Measurements from ENCODE around the gene TMEM182. TPM values are rescaled to one million over a fixed set of nuclear protein-coding genes. Genes with fewer than 3 reads are reported as not detected.

Gene TMEM182
- total and polyA plus RNA-seq, 9 of the 15 experiments (the other 6 are each of a cell fraction or from before 2014, with no cell fraction given): 5.2 to 11.4 (median 7.5) TPM

DNA sequence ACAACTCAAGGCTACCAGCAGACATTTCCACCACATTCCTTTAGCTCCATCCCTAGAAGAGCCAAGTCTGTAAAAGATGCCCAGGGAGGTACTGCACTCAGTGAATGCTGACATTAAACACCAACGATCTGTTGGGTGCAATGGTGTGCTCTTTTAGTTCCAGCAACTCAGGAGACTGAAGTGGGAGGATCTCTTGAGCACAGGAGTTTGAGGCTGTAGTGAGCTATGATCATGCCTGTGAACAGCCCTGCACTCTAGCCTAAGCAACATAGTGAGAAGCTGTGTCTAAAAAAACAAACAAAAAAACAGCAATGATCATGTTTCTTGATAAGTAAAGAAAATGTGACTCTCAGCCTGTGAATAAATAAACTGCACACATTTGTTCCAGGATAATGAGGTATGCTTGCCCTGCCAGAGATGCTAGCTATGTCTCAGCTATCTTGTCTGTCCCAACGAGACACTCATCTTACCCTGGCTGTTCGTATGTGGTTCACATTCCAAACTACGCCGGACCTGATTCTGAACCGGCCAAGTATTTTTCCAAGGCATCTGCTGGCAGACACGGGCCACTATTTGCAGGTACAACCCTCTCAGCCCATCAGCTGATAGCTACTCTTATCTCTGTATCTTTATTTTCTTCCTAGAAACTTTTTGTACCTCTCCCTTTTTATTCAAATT lies 21.8 kb downstream of the TMEM182 start:
- Histone ChIP-seq H3K27me3 (ENCODE audit: control insufficient read depth in 2 of 2, insufficient read depth in 2 of 2, low read length in 2 of 2) (no peaks in the 10 kb centered on the region), H3K4me3 (no peak overlapping the region), H3K36me3 (ENCODE audit: control insufficient read depth, insufficient read depth, low read length) (no peaks in the 10 kb centered on the region; the same call in 2 of the 3 replicates), H3K9me1 (ENCODE audit: control insufficient read depth, insufficient read depth, low read length) (peaks cover 3% of the 10 kb centered on the region), H3K4me1 (replicated peaks in 1 of 2; ENCODE audit: control insufficient read depth in 2 of 2, insufficient read depth in 2 of 2, low read length in 2 of 2) (no peaks in the 10 kb centered on the region), H3K4me2 (ENCODE audit: insufficient read depth, low read length) (no peak overlapping the region), H3K9me3 (replicated peaks; ENCODE audit: control insufficient read depth, insufficient read depth, low read depth, low read length) (no peaks in the 10 kb centered on the region), H3K27ac (ENCODE audit: extremely low read depth, low read depth, low read length) (no peak overlapping the region), H3K9ac (ENCODE audit: insufficient read depth in 1 of 2, low read depth in 2 of 2, low read length in 2 of 2) (no peak overlapping the region), H3K79me2 (ENCODE audit: control insufficient read depth, insufficient read depth, low read length) (no peaks in the 10 kb centered on the region), H2AFZ (ENCODE audit: low read depth, low read length) (no peak overlapping the region), H4K20me1 (replicated peaks; ENCODE audit: control insufficient read depth, insufficient read depth, low read length) (no peaks in the 10 kb centered on the region)
- CTCF ChIA-PET (ENCODE audit: low intra/inter-chr PET ratio): interaction anchor here (0.6 kb wide), 1 partner anchor 263 kb away, joined by 3 read pairs; no protein-coding TSS in a partner anchor
- POLR2A ChIA-PET: interaction anchor here (1.0 to 1.4 kb wide), 2 partner anchors 9 to 30 kb away, joined by 3 to 4 read pairs; no protein-coding TSS in a partner anchor
- ATAC-seq: no peak
- intact Hi-C loops (cut with micrococcal nuclease): no loop called here
- in situ Hi-C loops (cut with MboI): no loop called here
- FAIRE-seq: no peak
- no peak for DNase-seq (ENCODE audit: extremely low read depth in 1 of 4, low spot score in 3 of 4)
- WGBS (ENCODE audit: insufficient coverage, low coverage, missing lambda C conversion rate): 54% methylated on average over 7 of the region's 7 CpGs
- BruUV-seq (replicated peaks): no TSS peak
- TF ChIP-seq ZNF224 (CRISPR knock-in tag; IDR thresholded peaks at IDR 0.05) (no peak), EZH2 (IDR thresholded peaks at IDR 0.05; ENCODE audit: borderline replicate concordance, low read depth, low read length) (no peak), CBX8 (IDR thresholded peaks at IDR 0.05; ENCODE audit: borderline replicate concordance, extremely low read depth, low read depth, low read length, poor library complexity, severe bottlenecking) (no peak), ZNF57 (CRISPR knock-in tag; IDR thresholded peaks at IDR 0.05) (no peak), NR2C1 (IDR thresholded peaks at IDR 0.05) (no peak), NR2C1 (tag; IDR thresholded peaks at IDR 0.05) (no peak), NR3C1 (CRISPR knock-in tag; IDR thresholded peaks at IDR 0.05) (no peak), NCOR1 (IDR thresholded peaks at IDR 0.05) (no peak), ZNF785 (CRISPR knock-in tag; IDR thresholded peaks at IDR 0.05) (no peak), ZNF75A (CRISPR knock-in tag; IDR thresholded peaks at IDR 0.05) (no peak), POLR2AphosphoS2 (IDR thresholded peaks at IDR 0.05; ENCODE audit: low read length) (no peak), POLR3A (IDR thresholded peaks at IDR 0.05; ENCODE audit: borderline replicate concordance, extremely low read depth, insufficient read depth, insufficient read length) (no peak), ZNF766 (CRISPR knock-in tag; conservative IDR thresholded peaks at IDR 0.05) (no peak), CBX5 (IDR thresholded peaks at IDR 0.05; ENCODE audit: borderline replicate concordance, low read depth) (no peak)
- TF ChIP-seq, protein P1, sequence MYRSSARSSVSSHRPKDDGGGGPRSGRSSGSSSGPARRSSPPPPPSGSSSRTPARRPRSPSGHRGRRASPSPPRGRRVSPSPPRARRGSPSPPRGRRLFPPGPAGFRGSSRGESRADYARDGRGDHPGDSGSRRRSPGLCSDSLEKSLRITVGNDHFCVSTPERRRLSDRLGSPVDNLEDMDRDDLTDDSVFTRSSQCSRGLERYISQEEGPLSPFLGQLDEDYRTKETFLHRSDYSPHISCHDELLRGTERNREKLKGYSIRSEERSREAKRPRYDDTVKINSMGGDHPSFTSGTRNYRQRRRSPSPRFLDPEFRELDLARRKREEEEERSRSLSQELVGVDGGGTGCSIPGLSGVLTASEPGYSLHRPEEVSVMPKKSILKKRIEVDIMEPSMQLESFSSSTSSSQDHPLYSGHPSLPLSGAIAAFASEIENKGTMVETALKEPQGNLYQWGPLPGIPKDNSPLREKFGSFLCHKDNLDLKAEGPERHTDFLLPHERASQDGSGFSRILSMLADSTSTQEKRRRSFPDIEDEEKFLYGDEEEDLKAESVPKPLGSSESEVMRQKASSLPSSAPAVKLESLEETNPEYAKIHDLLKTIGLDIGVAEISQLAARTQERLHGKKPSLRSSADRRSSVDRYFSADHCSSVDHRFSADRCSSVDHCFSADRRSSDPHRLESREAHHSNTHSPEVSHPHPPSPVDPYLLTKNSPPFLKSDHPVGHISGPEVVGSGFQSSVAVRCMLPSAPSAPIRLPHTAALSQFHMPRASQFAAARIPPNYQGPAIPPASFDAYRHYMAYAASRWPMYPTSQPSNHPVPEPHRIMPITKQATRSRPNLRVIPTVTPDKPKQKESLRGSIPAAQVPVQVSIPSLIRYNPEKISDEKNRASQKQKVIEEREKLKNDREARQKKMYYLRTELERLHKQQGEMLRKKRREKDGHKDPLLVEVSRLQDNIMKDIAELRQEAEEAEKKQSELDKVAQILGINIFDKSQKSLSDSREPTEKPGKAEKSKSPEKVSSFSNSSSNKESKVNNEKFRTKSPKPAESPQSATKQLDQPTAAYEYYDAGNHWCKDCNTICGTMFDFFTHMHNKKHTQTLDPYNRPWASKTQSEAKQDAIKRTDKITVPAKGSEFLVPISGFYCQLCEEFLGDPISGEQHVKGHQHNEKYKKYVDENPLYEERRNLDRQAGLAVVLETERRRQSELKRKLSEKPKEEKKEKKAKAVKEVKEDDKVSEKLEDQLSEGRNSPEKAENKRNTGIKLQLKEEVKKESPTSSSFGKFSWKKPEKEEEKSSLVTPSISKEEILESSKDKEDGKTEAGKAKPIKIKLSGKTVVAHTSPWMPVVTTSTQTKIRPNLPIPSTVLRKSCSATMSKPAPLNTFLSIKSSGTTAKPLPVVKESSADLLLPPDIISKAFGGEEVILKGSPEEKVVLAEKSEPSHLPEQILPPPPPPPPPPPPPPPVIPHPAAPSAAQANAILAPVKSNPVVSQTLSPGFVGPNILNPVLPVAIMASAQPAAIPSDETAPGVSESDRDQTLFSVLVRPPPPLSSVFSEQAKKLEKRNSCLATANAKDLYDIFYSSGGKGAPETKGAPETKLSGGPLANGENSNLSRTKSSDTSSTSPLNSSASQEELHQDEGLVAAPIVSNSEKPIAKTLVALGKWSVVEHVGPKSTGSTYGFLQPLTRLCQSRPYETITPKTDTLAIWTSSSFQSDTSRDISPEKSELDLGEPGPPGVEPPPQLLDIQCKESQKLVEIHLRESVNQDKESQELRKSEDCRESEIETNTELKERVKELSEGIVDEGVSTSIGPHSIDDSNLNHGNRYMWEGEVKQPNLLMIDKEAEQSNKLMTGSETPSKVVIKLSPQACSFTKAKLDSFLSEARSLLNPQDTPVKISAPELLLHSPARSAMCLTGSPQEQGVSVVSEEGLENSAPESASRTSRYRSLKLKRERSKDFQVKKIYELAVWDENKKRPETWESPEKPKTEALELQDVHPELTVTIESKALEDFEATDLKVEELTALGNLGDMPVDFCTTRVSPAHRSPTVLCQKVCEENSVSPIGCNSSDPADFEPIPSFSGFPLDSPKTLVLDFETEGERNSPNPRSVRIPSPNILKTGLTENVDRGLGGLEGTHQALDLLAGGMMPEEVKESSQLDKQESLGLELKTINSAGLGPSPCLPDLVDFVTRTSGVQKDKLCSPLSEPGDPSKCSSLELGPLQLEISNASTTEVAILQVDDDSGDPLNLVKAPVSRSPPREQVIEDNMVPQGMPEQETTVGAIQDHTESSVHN (IDR thresholded peaks at IDR 0.05; ENCODE audit: borderline replicate concordance in 1 of 2, low read depth in 1 of 2): no peak

All from K562 (cell line).